GM12878 (cell line): ENCODE measurements around the gene F10. TPM values are rescaled to one million over a fixed set of nuclear protein-coding genes. Genes with fewer than 3 reads are reported as not detected.

ENCODE experiments used
- ATAC-seq: fragments of 200-7000 bp; cut with Tn5 transposase; 3 replicates; pipeline ENCODE4 v1.9.1; 2020; ENCODE audit warnings: mild to moderate bottlenecking, moderate library complexity
- BruUV-seq: library from RNA; stranded (reverse); fragments of 400-500 nt; replicated peaks from 2 replicates; lab custom pipeline; 2021; lab: Mats Ljungman, UMichigan
- CTCF ChIA-PET: fragments of 300-600 bp; sonication (Branson Sonifier 250); formaldehyde crosslinking; extraction: SDS; loops from one replicate; lab custom pipeline; 2021; ENCODE audit warnings: inconsistent platforms; lab: Yijun Ruan, JAX
- POLR2A ChIA-PET: fragments of 350-600 bp; formaldehyde crosslinking; extraction: SDS; loops from one replicate; lab custom pipeline; 2021; ENCODE audit warnings: inconsistent platforms; lab: Charles Lee
- RAD21 ChIA-PET: fragments of 300-600 bp; sonication (Branson Sonifier 250); formaldehyde crosslinking; loops from one replicate; lab custom pipeline; 2023; ENCODE audit warnings: antibody characterized with exemption; ENCODE audit not compliant: unreplicated experiment; lab: Charles Lee
- SMC1A ChIA-PET: fragments of 300-600 bp; sonication (Branson Sonifier 250); formaldehyde crosslinking; loops from one replicate; lab custom pipeline; 2023; ENCODE audit not compliant: unreplicated experiment, uncharacterized antibody; lab: Charles Lee
- DNase-seq: peaks from one replicate; pipeline ENCODE4 v3.0.0-alpha.2; 2011; ENCODE audit warnings: low read depth, low spot score
- FAIRE-seq: peaks from 3 replicates; lab custom pipeline; 2011; peaks lifted over from hg19 to GRCh38; lab: Jason Lieb, UNC
- H2AFZ ChIP-seq: 2 replicates; pipeline ENCODE4 v1.6.0; 2011; ENCODE audit warnings: low read depth, low read length, control low read depth; ENCODE audit not compliant: control insufficient read depth
- H3K27ac ChIP-seq: 2 replicates; pipeline ENCODE4 v1.5.1; 2011; ENCODE audit warnings: control low read depth; ENCODE audit not compliant: control insufficient read depth, insufficient read depth
- H3K27me3 ChIP-seq, 2 experiments: replicated peaks in 1 of 2; 2 replicates each; pipeline versions ENCODE4 v1.6.0 to v1.6.1; 2011; ENCODE audit warnings: low read length in 1 of 2; ENCODE audit not compliant: control insufficient read depth in 2 of 2, insufficient read depth in 2 of 2
- H3K36me3 ChIP-seq, 2 experiments: 2 replicates each; pipeline ENCODE4 v1.5.1; 2011; ENCODE audit warnings: low read length in 1 of 2; ENCODE audit not compliant: control insufficient read depth in 2 of 2, insufficient read depth in 2 of 2
- H3K4me1 ChIP-seq: 2 replicates; pipeline ENCODE4 v1.6.1; 2011; ENCODE audit warnings: mild to moderate bottlenecking, low read length, moderate library complexity, mixed read lengths; ENCODE audit not compliant: control insufficient read depth, insufficient read depth
- H3K4me2 ChIP-seq: 2 replicates; pipeline ENCODE4 v1.6.0; 2011; ENCODE audit warnings: control low read depth; ENCODE audit not compliant: control insufficient read depth, insufficient read depth
- H3K4me3 ChIP-seq: fragments of 200-600 bp; sonication (generic); 2 replicates; pipeline ENCODE4 v1.5.1; 2016
- H3K79me2 ChIP-seq: 2 replicates; pipeline ENCODE4 v1.6.0; 2011; ENCODE audit warnings: low read length; ENCODE audit not compliant: control insufficient read depth, insufficient read depth
- H3K9ac ChIP-seq: 2 replicates; pipeline ENCODE4 v1.8.0; 2011; ENCODE audit warnings: low read length, control low read depth, mixed read lengths; ENCODE audit not compliant: control insufficient read depth, insufficient read depth
- H3K9me3 ChIP-seq: replicated peaks from 3 replicates; pipeline ENCODE4 v1.5.1; 2011; ENCODE audit warnings: mild to moderate bottlenecking, low read length; ENCODE audit not compliant: control insufficient read depth, insufficient read depth
- H4K20me1 ChIP-seq: 2 replicates; pipeline ENCODE4 v1.6.0; 2011; ENCODE audit not compliant: control insufficient read depth, insufficient read depth
- JUND ChIP-seq: IDR thresholded peaks from 2 replicates; pipeline ENCODE4 v1.6.1; 2012; ENCODE audit warnings: low read depth, mild to moderate bottlenecking, low read length, improper control_type of control experiment, moderate library complexity
- LARP7 ChIP-seq: fragments of 450-650 bp; IDR thresholded peaks from 2 replicates; pipeline ENCODE4 v1.6.1; 2017; ENCODE audit warnings: mild to moderate bottlenecking
- WGBS: methylation state at CpG from one replicate; pipeline ENCODE4 v1.1.6; 2016; ENCODE audit warnings: low lambda C conversion rate; ENCODE audit not compliant: insufficient replicate concordance, insufficient coverage; ENCODE audit errors: missing lambda C conversion rate; 5-methylcytosine and 5-hydroxymethylcytosine counted together
- in situ Hi-C: fragments of 300-500 bp; cut with MboI; formaldehyde crosslinking; loops from 9 replicates; pipeline ENCODE4 v1.14.3; 2018; ENCODE audit warnings: mixed read lengths
- intact Hi-C: fragments of 100-400 bp; cut with micrococcal nuclease; formaldehyde crosslinking; loops from one replicate; pipeline ENCODE4 v1.14.2; 2022; ENCODE audit not compliant: unreplicated experiment
- polyA plus RNA-seq, 11 experiments: library from polyadenylated mRNA; depleted of rRNA in 4 of 11; unstranded in 6 of 11; stranded (reverse) in 5 of 11; fragments of >200 nt; fragmentation: Nextera tagmentation in 4 of 11; fragmentation: Illumina TruSeq in 1 of 11; extraction: Ambion mirVana in 4 of 11; extraction: Trizol in 1 of 11; gene quantifications; 1 replicate in 1 of 11; 2 replicates in 10 of 11; pipeline versions ENCODE4 v1.2.1 to v1.2.3, GENCODE V29; 2011 to 2016; ENCODE audit warnings: inconsistent platforms in 2 of 11, missing spikeins in 2 of 11, low read depth in 1 of 11
- total RNA-seq, 4 experiments: library from RNA; depleted of rRNA in 3 of 4; stranded (reverse); fragments of >200 nt in 3 of 4; fragmentation: Illumina TruSeq in 1 of 4; extraction: Trizol in 1 of 4; gene quantifications; 2 replicates each; pipeline versions ENCODE4 v1.2.1 to v1.2.3, GENCODE V29; 2013 to 2021
- TF ChIP-seq, protein P1 (sequence below): IDR thresholded peaks from 2 replicates; pipeline ENCODE4 v1.6.1; 2011; ENCODE audit warnings: low read depth, low read length, improper control_type of control experiment, borderline replicate concordance
- TF ChIP-seq, protein P2 (sequence below): fragments of 450-650 bp; formaldehyde crosslinking; IDR thresholded peaks from 2 replicates; pipeline ENCODE4 v1.4.0; 2020; ENCODE audit warnings: mild to moderate bottlenecking, moderate library complexity

The F10 gene
- total and polyA plus RNA-seq, 10 of the 15 experiments (the other 5 are each of a cell fraction or from before 2014, with no cell fraction given): not detected

GRCh38 chr13:113103646-113104045, 19.0 kb upstream of the F10 start:
- H3K36me3 ChIP-seq: no peaks in the 10 kb centered on the region
- intact Hi-C loops: no loop called here
- H4K20me1 ChIP-seq: no peaks in the 10 kb centered on the region
- FAIRE-seq: no peak
- DNase-seq: no peak
- no peak overlapping the region for H3K4me3 ChIP-seq
- ChIA-PET SMC1A (no interaction called here), RAD21 (no interaction called here), CTCF (no interaction called here), POLR2A (no interaction called here)
- no peak for ATAC-seq
- H3K27me3 ChIP-seq: no peaks in the 10 kb centered on the region
- no peak overlapping the region for H3K27ac ChIP-seq
- H2AFZ ChIP-seq: no peak overlapping the region
- H3K79me2 ChIP-seq: no peaks in the 10 kb centered on the region
- H3K9ac ChIP-seq: no peak overlapping the region
- no peak for TF ChIP-seq JUND
- TF ChIP-seq, protein P1, sequence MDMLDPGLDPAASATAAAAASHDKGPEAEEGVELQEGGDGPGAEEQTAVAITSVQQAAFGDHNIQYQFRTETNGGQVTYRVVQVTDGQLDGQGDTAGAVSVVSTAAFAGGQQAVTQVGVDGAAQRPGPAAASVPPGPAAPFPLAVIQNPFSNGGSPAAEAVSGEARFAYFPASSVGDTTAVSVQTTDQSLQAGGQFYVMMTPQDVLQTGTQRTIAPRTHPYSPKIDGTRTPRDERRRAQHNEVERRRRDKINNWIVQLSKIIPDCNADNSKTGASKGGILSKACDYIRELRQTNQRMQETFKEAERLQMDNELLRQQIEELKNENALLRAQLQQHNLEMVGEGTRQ: no peak
- no peak for TF ChIP-seq LARP7
- TF ChIP-seq, protein P2, sequence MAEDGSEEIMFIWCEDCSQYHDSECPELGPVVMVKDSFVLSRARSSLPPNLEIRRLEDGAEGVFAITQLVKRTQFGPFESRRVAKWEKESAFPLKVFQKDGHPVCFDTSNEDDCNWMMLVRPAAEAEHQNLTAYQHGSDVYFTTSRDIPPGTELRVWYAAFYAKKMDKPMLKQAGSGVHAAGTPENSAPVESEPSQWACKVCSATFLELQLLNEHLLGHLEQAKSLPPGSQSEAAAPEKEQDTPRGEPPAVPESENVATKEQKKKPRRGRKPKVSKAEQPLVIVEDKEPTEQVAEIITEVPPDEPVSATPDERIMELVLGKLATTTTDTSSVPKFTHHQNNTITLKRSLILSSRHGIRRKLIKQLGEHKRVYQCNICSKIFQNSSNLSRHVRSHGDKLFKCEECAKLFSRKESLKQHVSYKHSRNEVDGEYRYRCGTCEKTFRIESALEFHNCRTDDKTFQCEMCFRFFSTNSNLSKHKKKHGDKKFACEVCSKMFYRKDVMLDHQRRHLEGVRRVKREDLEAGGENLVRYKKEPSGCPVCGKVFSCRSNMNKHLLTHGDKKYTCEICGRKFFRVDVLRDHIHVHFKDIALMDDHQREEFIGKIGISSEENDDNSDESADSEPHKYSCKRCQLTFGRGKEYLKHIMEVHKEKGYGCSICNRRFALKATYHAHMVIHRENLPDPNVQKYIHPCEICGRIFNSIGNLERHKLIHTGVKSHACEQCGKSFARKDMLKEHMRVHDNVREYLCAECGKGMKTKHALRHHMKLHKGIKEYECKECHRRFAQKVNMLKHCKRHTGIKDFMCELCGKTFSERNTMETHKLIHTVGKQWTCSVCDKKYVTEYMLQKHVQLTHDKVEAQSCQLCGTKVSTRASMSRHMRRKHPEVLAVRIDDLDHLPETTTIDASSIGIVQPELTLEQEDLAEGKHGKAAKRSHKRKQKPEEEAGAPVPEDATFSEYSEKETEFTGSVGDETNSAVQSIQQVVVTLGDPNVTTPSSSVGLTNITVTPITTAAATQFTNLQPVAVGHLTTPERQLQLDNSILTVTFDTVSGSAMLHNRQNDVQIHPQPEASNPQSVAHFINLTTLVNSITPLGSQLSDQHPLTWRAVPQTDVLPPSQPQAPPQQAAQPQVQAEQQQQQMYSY: no peak
- no peaks in the 10 kb centered on the region for H3K9me3 ChIP-seq
- no peak overlapping the region for H3K4me2 ChIP-seq
- 32% methylated on average over 9 of the region's 9 CpGs for whole genome bisulfite sequencing
- no peaks in the 10 kb centered on the region for H3K4me1 ChIP-seq
- no TSS peak for BruUV-seq
- in situ Hi-C loops: no loop called here
